Central memory CD4-positive, alpha-beta T cell (primary cell): Measurements from ENCODE around the gene ZBED4.
A peak's percentile ranks its signal among the peaks of the same experiment; 100 is the strongest.

Source experiments
- DNase-seq: peaks from one replicate; pipeline ENCODE4 v3.0.0; 2022

Gene ZBED4

DNA sequence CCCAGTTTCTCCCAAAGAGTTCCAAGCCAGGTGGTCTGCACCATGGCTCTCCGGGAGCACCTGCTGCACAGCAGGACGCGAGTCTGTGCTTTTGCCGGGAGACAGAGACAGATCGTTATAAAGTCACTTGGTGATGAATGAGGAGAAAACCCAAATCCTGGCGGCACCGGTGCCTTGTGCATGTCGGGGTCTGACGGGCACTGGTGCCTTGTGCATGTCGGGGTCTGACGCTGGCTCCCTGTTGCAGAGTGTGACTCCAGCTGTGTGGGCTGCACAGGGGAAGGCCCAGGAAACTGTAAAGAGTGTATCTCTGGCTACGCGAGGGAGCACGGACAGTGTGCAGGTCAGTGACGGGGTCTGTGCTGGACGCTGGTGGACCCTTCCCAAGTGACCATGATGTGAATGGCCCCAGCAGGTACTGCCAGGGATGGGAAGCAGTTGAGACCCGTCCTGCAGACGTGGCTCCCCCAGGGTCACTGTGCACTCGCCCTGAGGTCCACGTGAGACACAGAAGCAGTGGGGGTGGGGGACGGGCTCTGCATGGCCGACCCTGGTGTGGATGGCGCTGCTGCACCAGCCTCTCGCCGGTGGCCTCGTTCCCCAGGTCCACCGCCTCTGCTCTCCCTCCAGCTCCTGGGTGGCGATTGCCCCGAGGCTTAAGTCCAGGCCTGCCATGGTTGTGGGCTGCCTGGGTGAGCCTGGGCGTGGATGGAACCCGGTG is 70.6 kb downstream of the ZBED4 start:
- DNase-seq, result no peak

DNA sequence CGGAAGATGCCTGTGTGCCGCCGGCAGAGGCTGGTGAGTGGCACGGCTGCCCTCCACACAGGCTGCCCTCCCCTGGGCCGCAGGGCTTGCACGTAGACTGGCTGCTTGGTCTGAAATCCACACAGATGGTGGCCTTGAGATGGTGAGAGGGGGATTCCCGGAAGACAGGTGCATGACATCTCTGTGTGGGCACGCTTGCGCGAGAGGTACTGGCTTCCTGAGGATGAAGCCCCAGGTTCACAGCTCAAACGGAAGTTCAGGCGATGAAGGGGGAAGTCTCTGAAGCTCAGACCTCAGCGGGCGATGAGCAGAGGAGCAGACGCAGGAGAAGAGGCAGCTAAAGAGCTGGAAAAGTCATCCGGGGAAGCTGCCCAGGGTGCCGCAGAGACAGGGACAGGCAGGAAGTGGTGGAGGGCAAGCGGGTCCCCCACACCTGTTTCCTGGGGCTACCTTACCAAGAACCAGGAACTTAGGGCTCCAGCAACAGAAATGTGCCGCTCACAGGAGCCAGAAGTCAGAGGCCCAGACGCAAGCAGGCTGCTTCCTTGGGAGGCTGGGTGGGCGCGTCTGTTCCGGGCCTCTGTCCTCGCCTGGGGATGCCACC is 72.0 kb downstream of the ZBED4 start:
- peak; percentile 85 for DNase-seq

DNA sequence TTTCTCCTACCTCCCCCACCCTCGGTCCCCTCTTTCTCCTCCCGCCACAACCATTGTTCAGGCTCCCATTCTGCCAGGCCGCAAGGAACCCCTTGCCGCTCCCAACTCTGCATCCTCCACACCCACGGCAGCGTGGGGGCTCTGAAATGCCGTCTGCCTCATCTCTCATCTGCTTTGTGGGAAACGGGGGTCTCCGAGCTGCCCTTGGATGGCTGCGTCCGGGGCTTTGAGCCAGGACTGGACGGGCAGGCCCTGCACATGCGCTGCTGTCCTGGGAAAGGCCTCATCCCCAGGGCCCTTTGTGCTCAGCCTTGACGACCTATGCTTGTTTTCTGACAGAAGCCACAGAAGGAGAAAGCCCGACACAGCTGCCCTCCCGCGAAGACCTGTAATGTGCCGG is 73.3 kb downstream of the ZBED4 start:
- no peak for DNase-seq

DNA sequence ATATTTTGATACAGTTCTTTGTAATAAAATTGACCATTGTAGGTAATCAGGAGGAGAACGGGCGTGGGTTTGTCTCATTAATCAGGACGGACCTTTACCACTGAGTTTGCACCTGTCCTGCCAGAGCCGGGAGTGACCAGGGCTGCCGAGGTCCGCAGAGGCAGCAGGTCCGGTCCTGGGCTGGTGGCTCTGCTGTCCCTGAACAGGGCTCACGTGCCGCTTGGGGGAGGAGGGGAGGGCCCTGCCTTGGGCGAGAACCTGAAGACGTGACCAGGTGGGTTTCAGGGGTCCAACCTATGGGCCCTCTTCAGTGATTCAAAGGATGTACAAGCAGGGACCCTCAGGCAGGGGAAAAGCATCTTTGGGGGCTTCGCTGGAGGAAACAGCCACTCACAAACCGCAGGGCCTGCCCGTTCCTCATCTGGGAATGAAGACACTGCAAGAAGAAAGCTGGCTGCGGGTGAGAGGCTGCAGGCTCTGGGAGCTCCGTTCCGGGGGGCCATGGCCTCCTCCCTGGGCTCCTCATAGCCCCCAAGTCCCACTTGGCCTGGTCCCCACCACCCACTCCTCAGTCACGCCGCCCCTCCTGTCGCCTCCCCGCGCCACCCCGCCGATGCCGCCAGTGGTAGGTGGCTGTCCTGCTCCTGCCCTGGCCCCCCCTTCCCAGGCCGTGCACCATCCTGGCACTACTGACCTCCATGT is 74.0 kb downstream of the ZBED4 start:
- no peak for DNase-seq

DNA sequence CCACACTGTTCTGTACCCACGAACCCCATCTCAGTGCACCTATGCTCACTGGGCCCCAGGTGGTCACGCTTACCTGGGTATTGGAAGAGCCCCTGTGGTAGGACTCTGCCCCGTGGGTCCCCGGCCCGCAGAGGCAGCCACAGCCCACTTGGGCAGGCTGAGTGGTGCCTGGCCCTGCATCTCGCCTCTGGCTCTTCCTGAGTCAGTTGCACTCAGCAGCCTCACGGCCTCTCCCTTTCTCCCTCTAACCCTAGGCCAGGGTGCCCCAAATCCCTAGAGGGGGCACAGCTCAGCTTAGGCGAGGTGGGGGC is 74.5 kb downstream of the ZBED4 start:
- no peak for DNase-seq

DNA sequence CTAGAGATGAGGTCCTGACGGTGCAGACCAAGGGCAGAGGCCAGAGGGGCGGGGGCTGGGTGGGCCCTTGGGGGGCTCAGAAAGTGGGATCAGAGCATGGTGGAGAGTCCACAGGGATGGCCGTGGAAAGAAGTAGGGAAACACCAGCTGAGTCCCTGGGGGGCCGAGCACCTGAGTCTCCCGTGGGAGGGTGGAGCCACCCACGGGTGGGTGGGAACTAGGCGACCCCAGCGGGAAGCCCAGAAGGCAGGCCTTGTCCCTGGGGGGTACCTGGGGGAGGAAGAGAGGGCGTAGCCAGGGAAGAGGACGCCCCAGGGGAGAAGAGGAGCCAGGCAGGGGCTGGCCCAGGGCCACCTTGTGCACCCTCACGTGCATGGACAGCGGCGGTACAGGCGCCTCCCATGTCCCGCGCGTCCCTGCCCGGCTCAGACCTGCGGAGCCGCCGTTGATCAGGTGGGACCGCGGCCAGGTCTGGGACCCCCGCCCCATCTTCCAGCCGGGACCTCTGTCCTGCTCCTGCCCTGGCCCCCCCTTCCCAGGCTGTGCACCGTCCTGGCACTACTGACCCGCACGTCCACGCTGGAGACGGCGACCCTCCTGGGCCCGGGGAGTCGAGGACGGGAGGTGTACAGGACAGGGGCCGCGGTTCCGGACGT is 75.0 kb downstream of the ZBED4 start:
- no peak for DNase-seq

DNA sequence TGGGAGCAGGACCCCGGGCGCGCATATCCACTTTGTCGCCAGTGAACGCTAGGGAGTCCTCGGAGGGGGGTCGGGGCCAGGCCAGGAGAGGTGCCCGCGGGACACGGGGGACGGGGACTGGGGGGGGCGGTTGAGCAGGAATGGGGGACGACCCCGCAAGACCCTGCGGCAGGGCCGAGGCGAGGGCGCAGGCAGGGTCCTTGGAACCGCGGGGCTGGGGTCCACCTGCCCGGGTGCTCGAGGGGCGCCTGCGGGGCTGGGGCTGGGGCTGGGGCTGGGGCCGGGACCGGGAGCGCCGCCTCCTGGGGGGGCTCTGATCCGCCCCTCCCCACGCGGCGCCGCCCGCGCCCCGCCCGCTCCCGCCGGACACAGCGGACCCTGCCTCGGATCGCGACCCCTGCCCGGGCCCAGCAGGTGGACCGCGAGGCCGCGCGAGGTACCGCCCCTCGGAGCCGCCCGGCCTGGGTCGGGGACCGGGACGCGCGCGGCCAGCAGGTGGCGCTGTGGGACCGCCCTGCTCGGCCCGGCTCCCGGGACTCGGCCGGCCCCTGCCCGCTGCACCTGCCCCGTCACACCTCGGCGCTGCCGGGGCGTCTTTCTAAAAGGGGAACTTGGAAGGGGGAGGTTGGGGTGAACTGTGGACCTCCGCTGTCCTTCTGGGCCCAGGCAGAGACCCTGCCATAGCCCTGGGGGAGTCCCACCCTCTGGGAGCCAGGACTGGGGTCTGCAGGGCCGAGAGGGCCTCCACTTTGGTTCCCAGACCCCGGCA is 75.8 kb downstream of the ZBED4 start:
- DNase-seq, result peak; percentile 72

DNA sequence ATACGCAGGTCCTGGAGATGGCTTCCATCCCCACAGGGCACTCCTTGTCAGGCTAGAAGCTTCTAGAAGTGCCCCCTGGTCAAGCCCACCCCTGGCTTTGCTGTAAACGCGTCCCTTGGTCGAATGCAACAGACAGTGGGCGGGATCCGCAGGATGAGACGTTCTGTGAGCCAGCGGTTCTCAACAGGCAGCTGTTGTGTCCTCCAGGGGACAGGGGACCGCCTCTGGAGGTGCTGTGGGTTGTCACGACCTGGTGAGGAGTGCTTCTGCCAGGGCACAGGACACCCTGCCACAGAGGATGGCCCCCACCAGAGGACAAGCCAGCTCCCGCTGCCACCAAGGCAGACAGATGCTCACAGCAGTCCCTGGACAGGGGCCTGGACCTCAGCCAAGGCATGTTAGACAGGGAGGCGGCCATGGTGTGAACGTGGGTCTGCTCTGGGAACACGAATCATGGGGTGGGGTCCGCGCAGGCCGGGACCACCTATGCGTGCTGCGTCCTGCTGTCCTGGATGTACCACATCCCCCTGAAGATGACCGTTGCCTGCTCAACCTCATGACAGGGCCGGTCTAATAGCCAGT is 76.4 kb downstream of the ZBED4 start:
- DNase-seq, result no peak

DNA sequence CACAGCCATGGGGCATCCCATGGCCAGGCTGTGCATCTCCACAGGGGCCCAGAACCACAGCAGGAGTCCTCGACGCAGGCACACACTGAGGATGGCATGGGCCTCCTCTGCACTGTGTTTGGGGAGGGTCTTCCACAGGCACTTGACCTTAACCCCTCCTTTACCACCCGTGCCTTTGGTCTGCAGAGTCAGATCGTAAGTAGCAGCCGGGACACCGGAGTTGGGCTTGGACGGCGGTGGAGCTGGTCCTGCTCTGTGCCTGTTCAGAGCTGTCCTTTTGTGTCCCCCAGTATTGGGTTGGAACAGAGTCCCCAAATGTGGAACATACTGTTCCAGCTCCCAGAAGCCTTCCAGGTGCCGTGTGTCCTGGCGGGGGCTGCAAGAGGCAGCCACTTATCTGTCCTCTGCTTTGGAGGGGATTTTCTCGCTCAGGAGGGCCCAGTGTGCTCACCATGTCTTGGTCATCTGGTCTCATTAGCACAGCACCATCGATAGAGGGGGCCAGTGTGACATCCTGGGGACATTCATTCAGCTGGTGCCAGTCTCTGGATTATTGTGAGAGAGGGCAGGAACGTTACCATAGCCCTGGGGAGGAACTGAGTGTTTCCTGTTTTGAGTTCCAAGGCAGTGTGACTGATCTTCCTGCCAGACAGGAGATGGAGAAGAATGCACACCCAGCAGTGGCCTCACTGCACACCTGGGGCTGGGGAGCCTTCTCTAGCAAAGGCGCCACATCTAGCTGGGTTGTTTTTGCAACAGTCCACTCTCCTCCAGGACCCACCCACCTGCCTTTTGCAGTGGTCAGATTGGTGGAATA is 77.2 kb downstream of the ZBED4 start:
- DNase-seq, result peak; percentile 33

DNA sequence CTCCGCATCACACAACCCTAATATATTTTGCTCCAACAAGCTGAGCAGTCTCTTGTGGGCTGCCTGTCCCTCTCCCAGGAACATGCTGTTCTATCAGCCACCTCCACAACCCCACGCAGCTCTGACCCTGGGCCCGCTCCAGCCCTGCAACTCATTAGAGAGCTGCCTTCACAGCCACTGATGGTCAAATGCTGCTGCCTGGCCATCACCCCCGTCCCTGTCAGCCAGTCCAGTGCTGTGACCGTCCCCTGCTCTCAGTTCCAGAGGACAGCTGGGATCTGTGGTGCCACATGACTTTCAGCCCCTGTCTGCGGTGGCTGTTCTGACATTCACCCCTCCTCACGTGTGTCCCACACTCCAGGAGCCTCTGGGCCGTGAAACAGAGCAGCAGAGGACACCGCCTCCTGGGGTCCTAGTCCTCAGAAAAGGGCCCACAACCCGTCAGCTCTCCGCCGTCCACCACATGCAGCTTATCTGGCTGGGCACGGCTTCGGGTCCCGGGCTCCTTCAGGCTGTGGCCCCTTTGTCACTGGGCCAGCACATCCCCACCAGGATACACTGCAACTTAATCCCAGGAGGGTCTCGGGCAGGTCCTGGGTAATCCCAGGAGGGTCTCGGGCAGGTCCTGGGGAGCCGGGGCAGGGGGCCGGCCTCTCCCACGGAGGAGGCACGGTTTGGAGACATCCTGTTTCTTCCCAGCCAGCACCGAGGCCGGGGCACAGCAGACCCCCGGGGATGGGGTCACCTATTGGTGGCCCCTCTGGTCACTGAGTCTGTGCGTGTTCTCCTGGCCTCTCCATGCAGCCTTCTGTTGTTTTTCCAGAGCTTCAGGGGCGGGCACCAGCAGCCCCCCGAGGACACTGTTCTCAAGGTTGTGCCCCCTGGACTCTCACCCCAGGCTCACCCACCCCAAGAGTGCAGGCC is 79.9 kb downstream of the ZBED4 start:
- no peak for DNase-seq

DNA sequence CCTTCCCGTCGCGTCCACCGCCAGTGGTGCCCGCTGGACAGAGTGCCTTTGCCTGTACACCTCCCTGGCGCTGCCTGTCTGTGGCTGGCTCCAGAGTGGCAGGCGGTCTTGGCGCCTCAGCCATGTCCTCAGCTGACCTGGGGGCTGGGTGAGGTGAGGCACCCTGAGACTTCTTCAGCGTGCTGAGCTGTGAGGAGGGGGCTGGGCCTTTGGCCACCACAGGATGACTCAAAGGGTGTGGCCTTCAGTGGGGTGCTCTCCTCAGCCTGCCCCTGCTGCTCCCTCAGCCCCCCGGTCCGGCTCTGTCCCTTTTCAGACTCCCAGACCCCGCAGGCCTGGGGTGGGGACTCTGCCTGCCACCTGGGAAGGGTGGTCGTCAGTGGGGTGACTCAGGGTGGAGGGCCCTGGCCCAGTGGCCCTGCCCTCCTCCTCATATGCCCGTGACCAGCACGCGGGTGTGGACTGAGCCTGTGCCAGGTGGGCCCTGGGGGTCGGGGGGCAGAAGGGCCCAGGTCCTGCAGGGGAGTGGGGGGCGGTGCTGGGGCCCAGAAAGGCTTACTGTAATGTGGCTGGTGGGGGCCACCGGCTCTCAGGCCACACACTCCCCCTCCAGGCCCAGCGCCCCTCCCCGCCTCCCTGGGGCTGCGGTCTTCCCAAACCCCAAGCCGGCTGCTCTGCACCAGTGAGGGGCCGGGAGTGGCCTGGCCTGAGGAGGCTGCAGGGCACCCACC is 80.7 kb downstream of the ZBED4 start:
- peak; percentile 27 for DNase-seq

DNA sequence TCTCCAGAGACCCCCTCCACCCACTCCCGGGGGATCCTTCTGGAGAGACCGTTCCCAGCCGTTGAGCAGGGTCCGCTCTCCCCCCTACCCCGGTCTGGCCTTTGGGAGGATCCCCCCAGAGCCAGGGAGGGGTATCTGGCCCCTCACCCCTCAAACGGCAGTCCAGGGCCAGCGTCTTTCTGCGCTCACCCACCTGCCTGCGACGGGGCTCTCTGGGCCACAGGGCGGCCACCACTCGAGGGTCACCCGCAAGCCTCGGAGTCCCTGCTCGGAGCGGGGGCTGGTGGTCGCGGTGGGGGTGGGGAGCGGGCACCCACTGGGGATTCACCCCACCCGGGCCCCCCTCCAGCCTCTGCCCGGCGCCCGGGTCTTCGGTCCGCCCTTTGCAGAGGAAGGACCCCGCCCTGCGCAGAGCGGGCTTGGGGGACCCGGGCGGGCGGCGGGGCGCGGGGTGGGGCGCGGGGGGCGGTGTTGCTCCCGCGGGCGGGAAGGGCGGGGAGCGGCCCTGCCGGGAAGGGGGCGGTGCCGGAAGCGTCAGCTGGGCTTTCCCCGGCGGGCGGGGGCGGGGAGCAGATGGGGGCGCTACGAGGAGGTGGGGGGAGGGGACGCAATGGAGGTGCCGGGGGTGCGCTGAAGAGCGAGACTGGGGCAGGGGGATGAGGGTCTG is 81.4 kb downstream of the ZBED4 start:
- DNase-seq, result peak; percentile 74

DNA sequence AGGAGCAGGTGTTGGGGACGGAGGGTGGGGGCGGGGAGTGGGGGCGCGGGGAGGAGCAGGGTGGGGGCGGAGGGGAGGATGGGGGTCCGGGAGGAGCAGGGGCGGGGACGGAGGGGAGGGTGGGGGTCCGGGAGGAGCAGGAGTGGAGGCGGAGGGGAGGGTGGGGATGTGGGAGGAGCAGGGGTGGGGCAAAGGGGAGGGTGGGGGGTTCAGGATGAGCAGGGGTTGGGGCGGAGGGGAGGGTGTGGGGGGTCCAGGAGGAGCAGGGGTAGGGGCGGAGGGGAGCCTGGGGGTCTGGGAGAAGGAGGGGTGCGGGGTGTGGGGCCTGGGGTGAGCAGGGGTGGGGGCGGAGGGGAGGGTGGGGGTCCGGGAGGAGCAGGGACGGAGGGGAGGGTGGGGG is 81.9 kb downstream of the ZBED4 start:
- DNase-seq, result no peak

DNA sequence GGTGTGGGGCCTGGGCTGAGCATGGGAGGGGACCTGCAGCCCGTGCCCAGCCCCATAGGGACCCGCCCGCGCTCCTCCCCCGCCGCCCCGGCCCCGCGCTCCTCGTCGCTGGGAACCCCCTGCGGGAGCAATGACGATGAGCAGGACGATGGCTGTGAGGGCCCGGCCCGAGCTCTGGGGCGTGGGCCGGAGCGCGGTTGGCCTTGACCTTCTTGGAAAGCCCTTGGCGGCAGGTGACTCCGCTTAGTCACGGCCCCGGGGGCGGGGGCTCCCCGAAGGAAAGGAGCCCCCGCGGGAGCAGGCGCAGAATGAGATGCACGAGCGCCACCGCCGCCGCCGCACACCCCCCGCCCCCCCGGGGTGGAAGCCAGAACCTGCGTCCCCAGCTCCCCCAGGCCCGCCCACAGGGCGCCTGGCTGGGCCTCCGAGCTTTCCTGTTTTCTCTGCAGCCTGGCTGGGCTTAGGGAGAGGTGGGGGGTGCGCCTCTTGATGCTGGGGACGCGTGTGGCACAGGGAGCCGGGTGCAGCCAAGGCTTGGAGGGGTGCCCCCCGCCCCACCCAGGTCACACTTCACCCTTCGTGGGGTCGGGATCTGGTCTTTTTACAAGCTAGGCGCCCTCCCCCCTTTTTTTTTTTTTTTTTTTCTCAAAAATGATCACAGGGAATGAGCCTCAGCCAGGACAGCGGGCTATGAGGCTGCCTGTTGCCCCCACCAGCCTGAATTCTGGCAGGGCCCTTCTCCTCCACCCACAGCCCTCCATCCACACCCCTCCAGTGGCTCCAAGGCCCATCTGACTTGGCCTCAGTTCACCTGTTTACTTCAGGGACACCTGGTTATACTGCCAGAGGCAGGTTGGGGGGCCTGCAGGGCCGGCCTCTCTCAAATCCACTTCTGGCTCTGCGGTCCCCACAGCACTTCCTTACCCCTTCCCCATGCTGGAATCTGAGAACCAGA is 82.7 kb downstream of the ZBED4 start:
- DNase-seq, result peak; percentile 91

DNA sequence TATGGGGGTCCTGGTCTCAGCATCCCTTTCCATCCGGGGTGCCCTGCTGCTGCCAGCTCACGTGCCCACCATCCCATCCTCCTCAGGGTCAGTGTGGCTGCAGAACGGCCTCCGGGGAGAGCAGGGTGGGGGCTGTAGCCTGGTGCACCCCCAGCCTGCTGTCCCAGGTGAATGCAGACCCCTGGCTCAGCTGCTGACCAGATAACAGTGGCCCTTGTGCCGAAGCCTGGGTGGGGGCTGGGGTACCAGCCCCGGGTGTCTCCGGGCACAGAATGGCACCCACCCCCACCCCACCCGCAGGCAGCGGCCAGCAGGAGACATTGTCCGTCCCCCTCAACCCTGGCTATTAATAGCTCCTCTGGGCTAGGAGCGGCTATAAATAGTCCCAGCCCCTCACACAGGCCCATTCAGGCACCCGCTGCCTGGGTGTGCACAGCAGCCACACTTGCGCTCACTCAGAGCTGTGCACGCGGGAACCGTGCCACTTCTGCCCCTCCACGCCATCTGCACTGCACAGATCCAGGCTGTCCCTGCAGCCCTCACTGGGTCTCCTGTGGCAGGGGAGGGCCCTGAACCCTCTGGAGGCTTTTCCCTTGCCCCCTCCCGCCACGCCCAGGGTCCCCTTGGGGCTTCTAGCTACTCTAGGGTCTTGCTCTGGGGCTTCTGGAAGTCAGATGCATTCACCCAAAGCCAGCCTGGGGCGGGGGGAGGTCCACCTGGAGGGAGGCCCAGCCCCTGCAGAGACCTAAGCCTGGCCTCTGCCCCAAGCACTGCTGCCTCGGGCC is 83.5 kb downstream of the ZBED4 start:
- DNase-seq, result no peak

DNA sequence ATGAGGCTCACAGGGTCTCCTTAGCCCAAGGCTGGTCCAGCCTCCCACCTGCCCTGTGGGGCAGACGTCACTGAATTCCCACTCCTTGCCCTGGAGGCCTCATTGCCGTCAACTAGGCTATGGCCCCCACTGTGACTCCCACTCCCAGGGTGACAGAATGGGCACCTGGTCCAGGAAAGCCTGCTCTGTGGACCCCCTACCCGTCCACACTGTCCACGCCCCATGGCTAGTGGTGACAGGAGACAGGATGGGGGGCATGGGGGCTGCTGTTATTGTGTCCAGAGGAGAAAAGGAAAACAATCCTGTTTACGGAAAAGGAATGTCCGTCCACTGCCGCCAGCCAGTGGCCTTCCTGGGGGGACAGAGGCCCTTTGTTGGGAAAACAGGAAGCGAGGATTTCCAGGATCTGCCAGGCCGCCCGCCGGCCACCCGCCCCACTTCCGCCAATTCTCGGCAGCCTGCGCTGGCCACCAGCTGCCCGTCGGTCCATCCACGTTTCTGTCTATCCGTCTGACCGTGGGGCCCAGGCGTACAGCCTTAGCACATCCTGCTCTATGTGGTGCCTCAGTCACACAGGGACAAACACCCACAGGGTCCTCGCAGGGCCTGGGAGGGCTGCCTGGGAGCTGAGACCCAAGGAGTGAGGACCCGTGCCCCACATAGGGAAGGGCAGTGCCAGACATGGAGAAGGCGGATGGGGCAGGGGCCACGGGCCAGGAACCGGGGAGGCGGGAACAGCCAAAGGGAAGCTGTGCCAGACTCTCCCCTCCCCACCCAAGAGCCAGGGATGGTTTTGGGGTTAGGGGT is 84.3 kb downstream of the ZBED4 start:
- no peak for DNase-seq
